HG02852 (cell line): ENCODE data around the gene IWS1.
"Not testable (repeated sequence)": the region's sequence is repeated elsewhere in the genome, so short reads cannot be mapped to it uniquely, and the experiment has no call there.

Source experiments
- ATAC-seq: cut with Tn5 transposase; IDR thresholded peaks from one replicate; pipeline ENCODE4 v1.9.1; 2021; ENCODE audit warnings: mild to moderate bottlenecking, moderate library complexity; ENCODE audit not compliant: unreplicated experiment

Gene IWS1

GRCh38 chr2:127463155-127463991, 62.9 kb downstream of the IWS1 start:
- ATAC-seq = no peak

GRCh38 chr2:127462461-127462860, 63.8 kb downstream of the IWS1 start:
- no peak for ATAC-seq

GRCh38 chr2:127456960-127457359, 69.3 kb downstream of the IWS1 start:
- ATAC-seq = no peak

GRCh38 chr2:127455566-127456493, 70.5 kb downstream of the IWS1 start:
- no peak for ATAC-seq

GRCh38 chr2:127454595-127455565, 71.4 kb downstream of the IWS1 start:
- ATAC-seq = no peak

- ATAC-seq = no peak
Measured at GRCh38 chr2:127453392-127454171, 72.7 kb downstream of the IWS1 start.

- ATAC-seq = no peak
Measured at GRCh38 chr2:127453013-127453391, 73.3 kb downstream of the IWS1 start.

- not testable (repeated sequence) for ATAC-seq
Measured at GRCh38 chr2:127452423-127452822, 73.9 kb downstream of the IWS1 start.

- ATAC-seq = no peak
Measured at GRCh38 chr2:127451981-127452380, 74.3 kb downstream of the IWS1 start.

GRCh38 chr2:127449898-127450297, 76.4 kb downstream of the IWS1 start:
- ATAC-seq = no peak

- ATAC-seq = no peak
Measured at GRCh38 chr2:127449414-127449813, 76.9 kb downstream of the IWS1 start.

GRCh38 chr2:127448526-127448925, 77.8 kb downstream of the IWS1 start:
- no peak for ATAC-seq

GRCh38 chr2:127439343-127439742, 86.9 kb downstream of the IWS1 start:
- no peak for ATAC-seq

GRCh38 chr2:127437781-127438726, 88.2 kb downstream of the IWS1 start:
- no peak for ATAC-seq

GRCh38 chr2:127437056-127437455, 89.2 kb downstream of the IWS1 start:
- ATAC-seq = no peak

- ATAC-seq = no peak
Measured at GRCh38 chr2:127434515-127434914, 91.8 kb downstream of the IWS1 start.

- ATAC-seq = no peak
Measured at GRCh38 chr2:127431408-127432023, 94.8 kb downstream of the IWS1 start.
